IPS-20b (cell line): Measurements from ENCODE around the gene CLMN.

Experiments used
- H3K27ac ChIP-seq: one replicate; pipeline ENCODE4 v1.5.1; 2013; ENCODE audit warnings: low read length
- H3K27me3 ChIP-seq: 2 replicates; pipeline ENCODE4 v1.6.1; 2013; ENCODE audit warnings: mild to moderate bottlenecking, low read length, inconsistent platforms; ENCODE audit not compliant: insufficient read depth
- H3K36me3 ChIP-seq: 2 replicates; pipeline ENCODE4 v1.6.1; 2013; ENCODE audit warnings: low read depth, mild to moderate bottlenecking, inconsistent platforms, low read length, moderate library complexity; ENCODE audit not compliant: insufficient read depth
- H3K4me1 ChIP-seq: 2 replicates; pipeline ENCODE4 v1.6.1; 2013; ENCODE audit warnings: mild to moderate bottlenecking, control low read depth, inconsistent platforms, low read length, moderate library complexity; ENCODE audit not compliant: insufficient read depth
- H3K4me3 ChIP-seq: 2 replicates; pipeline ENCODE4 v1.5.1; 2013; ENCODE audit warnings: mild to moderate bottlenecking, low read length, inconsistent platforms
- H3K9ac ChIP-seq: 2 replicates; pipeline ENCODE4 v1.6.1; 2013; ENCODE audit warnings: low read depth, mild to moderate bottlenecking, inconsistent platforms, low read length, moderate library complexity
- H3K9me3 ChIP-seq: 2 replicates; pipeline ENCODE4 v1.6.1; 2013; ENCODE audit warnings: mild to moderate bottlenecking, low read depth, low read length, inconsistent platforms; ENCODE audit not compliant: insufficient read depth

The CLMN gene

DNA sequence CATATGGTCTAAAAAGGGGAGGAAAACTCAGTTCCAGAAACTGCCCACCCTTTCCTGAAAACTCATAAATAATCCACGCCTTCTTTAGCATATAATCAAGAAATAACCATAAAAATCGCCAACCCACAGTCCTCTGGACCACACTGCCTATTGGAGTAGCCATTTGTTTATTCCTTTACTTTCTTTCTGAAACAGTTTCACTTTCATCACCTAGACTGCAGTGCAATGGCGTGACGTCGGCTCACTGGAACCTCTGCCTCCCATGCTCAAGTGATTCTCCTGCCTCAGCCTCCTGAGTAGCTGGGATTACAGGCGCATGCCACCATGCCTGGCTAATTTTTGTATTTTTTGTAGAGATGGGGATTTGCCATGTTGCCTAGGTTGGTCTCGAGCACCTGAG, 44.2 kb downstream of the CLMN start:
- Histone ChIP-seq H3K27ac (no peak overlapping the region), H3K4me1 (peaks cover 3% of the 10 kb centered on the region; the same call in 1 of the 2 replicates), H3K9ac (no peak overlapping the region), H3K4me3 (no peak overlapping the region), H3K9me3 (peaks cover 3% of the 10 kb centered on the region), H3K27me3 (no peaks in the 10 kb centered on the region), H3K36me3 (no peaks in the 10 kb centered on the region)

DNA sequence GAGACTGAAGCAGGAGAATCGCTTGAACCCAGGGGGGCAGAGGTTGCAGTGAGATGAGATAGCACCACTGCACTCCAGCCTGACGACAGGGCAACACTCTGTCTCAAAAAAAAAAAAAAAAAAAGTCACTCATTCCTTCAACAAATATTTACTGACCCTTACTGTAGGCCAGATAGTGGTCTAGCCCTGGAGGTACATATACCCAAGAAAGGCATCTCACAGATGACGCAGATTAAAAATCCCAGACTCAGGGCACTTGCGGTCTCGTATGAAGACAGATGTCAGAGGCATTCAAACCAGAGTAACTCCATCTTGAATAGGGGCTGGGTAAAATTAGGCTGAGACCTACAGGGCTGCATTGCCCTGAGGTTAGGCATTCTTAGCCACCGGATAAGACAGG, 44.8 kb downstream of the CLMN start:
- Histone ChIP-seq H3K4me1 (peaks cover 3% of the 10 kb centered on the region; the same call in 1 of the 2 replicates), H3K9me3 (peaks cover 3% of the 10 kb centered on the region), H3K27ac (no peak overlapping the region)

DNA sequence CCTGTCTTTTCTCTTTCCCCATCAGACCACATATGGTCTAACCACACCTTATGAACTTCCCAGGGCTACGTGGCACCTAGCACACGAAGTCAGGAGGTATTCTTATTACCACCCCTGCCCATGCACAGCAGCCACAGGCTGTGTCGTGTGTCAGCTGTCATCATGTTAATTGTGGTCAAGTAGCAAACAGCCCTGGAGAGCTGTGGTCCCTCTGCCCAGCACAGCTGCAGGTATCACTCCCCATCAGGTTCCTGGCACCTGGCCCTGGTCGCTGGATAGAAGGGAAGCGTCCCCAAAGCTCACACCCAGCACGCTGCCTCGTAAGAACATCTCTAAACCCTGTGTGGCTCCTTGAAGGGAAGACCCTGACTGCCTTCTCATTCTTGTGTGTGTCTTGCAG, 45.4 kb downstream of the CLMN start:
- H3K4me3 ChIP-seq = no peak overlapping the region
- no peak overlapping the region for H3K9ac ChIP-seq
- H3K27ac ChIP-seq = no peak overlapping the region
- H3K36me3 ChIP-seq = no peaks in the 10 kb centered on the region
- peaks cover 3% of the 10 kb centered on the region for H3K9me3 ChIP-seq
- H3K27me3 ChIP-seq = no peaks in the 10 kb centered on the region
- H3K4me1 ChIP-seq = peaks cover 3% of the 10 kb centered on the region; the same call in 1 of the 2 replicates

More for the DNA sequence above, 44.8 kb downstream of the CLMN start:
- Histone ChIP-seq H3K27me3 (no peaks in the 10 kb centered on the region), H3K36me3 (no peaks in the 10 kb centered on the region), H3K9ac (no peak overlapping the region), H3K4me3 (no peak overlapping the region)

DNA sequence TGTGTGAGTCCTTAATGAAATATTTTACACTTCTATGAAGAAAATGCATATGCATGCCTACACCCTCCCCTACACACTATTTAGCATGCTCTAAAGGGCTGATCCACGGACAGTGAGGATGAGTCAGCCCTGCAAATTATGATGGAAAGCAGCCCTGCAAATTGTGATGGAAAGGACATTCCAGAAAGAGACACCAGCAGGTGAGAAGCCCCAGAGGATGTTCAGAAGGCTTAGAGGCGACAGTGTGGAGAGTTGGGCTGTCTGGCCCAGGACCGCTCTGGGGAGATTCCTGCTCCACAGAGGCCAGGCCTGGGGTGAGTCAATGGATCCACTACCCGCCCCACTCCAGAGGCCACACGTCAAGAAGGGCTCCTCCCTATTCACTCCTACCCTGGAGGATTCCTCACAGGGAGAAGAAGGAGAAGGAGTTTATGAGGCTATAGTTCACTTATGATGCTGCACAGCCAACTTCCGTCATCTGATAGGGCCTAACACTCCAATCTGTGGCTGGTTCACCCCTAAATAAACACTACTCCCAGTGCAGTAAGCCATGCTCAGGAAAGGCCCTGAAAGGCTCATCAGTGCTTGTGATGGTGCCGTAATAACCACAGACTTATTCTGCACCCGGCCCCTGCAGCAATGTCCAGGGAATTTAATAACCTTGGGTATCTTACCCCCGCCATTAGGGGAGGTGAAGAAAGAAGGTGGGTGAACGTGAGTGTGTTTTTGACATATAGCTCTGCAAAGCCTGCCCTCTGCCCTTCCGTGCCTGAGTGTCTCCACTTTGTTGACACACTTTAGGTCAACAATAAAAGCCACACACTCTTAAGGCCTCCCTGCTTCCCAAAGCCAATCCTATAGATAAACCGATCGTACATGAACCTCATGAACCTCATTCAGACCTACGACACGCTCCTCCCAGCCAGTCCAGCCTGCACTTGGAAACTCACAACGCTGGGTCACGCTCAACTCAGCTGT, 46.4 kb downstream of the CLMN start:
- Histone ChIP-seq H3K4me3 (no peak overlapping the region), H3K36me3 (no peaks in the 10 kb centered on the region), H3K9me3 (peaks cover under 1% of the 10 kb centered on the region; the same call in 1 of the 2 replicates), H3K27me3 (no peaks in the 10 kb centered on the region), H3K4me1 (peaks cover 3% of the 10 kb centered on the region; the same call in 1 of the 2 replicates), H3K9ac (no peak overlapping the region), H3K27ac (no peak overlapping the region)

DNA sequence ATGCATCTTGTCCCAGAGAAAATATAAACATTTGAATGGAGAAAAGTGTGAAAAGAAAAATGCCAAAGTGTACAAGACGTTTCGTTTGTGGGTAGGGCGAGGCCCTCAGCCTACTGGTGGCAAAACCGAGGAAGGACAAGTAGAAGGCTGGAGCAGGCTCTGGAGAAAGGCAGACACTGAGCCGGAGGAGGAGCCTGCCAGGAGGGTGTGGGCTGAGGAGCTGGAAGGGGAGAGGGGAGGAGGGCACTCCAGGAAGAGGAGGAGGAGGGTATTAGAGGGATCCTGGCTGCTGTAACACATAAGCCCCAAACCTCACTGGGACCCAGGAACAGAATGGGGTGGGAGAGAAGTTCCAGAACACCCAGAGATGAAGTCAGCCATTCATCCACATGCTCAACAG, 47.7 kb downstream of the CLMN start:
- Histone ChIP-seq H3K4me3 (no peak overlapping the region), H3K4me1 (peaks cover 3% of the 10 kb centered on the region; the same call in 1 of the 2 replicates), H3K9me3 (no peaks in the 10 kb centered on the region), H3K27me3 (no peaks in the 10 kb centered on the region), H3K36me3 (no peaks in the 10 kb centered on the region), H3K9ac (no peak overlapping the region), H3K27ac (no peak overlapping the region)

DNA sequence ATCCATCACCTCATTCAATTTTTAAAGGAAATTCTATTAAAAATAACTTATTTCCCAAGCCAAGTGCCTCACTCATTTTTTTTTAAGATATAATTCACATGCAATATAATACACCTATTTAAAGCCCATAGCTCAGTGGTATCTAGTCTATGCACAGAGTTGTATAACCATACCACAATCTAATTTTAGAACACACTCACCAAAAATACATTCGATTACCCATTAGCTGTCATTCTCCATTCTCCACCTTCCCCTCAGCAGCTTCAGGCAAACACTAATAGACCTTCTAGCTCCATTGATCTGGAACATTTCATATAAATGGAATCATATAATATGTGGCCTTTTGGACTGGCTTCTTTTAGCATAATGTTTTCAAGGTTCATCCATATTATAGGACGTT, 49.5 kb downstream of the CLMN start:
- no peaks in the 10 kb centered on the region for H3K27me3 ChIP-seq

DNA sequence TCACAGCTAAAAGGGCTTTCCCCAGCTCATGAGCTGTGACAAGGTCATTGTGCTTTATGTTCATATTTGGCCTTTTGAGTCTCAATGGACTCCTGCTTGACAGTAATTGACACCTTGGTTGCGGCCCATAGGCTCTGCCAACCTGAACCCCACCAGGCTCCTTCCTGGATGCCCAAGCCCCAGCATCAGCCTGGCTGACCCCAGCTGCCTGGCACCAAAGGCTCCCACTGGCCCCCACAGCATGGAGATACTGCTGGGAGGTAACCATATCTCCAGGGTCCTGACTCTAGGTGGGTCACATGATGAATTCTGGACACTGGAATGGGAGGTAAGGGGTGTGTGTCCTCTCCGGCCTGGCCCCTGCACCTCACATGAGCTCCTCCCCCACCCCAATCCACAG, 50.2 kb downstream of the CLMN start:
- H3K36me3 ChIP-seq = no peaks in the 10 kb centered on the region
- H3K27ac ChIP-seq = no peak overlapping the region
- no peak overlapping the region for H3K9ac ChIP-seq
- H3K27me3 ChIP-seq = no peaks in the 10 kb centered on the region
- no peak overlapping the region for H3K4me3 ChIP-seq
- H3K9me3 ChIP-seq = no peaks in the 10 kb centered on the region
- H3K4me1 ChIP-seq = peaks cover 3% of the 10 kb centered on the region; the same call in 1 of the 2 replicates

More for the DNA sequence above, 49.5 kb downstream of the CLMN start:
- Histone ChIP-seq H3K9me3 (no peaks in the 10 kb centered on the region), H3K4me3 (no peak overlapping the region), H3K4me1 (peaks cover 3% of the 10 kb centered on the region; the same call in 1 of the 2 replicates), H3K36me3 (no peaks in the 10 kb centered on the region), H3K27ac (no peak overlapping the region), H3K9ac (no peak overlapping the region)

DNA sequence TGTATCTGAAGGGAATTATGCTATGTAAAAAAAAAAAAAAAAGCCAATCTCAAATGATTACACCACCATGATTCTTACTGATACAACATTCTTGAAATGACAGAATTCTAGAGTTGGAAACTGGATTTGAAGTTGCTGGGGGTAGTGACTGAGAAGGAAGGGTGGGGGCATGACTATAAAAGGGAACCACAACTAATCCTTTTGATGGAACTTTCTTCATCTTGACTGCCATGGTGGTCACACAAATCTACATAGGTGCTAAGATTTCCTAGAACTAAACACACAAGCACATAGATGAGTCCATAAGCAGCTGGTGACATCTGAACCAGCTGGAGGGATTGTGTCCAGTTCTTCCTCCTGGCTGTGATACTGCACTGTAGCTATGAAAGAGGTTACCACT, 51.4 kb downstream of the CLMN start:
- no peak overlapping the region for H3K4me3 ChIP-seq
- H3K4me1 ChIP-seq = peaks cover 2% of the 10 kb centered on the region; the same call in 1 of the 2 replicates
- H3K9me3 ChIP-seq = no peaks in the 10 kb centered on the region
- H3K27ac ChIP-seq = no peak overlapping the region
- no peaks in the 10 kb centered on the region for H3K36me3 ChIP-seq
- no peak overlapping the region for H3K9ac ChIP-seq
- no peaks in the 10 kb centered on the region for H3K27me3 ChIP-seq

DNA sequence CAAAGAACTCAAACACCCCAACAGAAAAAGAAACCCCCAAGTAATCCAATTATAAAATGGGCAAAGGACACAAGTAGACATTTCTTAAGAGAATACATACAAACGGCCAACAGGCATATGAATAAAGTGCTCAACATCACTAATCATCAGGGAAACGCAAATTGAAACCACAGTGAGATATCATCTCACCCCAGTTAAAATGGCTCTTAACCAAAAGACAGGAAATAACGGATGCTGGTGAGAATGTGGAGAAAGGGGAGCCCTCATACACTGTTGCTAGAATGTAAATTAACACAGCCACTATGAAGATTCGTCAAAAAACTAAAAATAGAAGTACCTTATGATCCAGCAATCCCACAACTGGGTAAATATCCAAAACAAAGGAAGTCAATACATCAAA, 52.4 kb downstream of the CLMN start:
- H3K4me3 ChIP-seq = no peak overlapping the region
- no peaks in the 10 kb centered on the region; the same call in 1 of the 2 replicates for H3K4me1 ChIP-seq

DNA sequence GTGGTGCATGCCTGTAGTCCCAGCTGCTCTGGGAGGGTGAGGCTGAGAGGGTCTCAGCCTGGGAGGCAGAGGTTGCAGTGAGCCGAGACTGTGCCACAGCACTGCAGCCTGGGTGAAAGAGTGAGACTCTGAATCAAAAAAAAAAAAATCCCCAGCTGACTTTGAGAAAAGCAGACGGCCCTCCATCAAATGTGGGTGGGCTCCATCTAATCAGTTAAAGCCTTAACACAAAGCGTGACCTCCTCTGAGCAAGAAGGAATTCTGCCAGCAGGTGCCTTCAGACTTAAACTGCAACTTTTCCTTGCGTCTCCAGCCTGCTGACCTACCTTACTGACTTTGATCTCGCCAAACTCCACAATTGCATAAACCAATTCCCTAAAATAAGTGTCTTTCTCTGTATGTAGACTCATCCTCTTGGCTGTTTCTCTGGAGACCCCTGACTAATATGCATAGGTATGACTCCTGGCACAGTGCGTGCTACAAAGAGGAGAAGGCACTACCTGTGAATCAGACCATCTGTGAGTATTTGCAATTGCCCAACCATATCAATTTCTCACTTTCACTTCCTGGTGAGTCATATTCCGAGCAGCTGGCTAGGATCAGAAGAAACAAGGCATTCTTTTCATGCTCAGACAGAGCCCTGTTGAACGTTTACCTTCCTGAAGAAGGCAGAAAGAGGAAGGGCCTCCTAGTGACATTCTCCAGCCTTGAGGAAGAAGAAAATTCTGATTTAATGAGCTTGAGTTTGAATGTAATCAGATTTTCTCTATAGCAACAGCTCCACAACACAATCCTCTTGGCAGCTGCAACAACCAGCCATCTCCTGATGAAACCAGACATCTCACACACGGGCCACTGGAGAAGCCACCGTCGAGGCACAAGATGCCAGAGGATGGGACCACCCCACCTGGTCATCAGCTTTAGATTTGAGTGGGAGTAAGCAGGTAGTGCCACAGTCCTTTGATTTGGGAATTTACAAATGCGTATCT, 54.3 kb downstream of the CLMN start:
- Histone ChIP-seq H3K27me3 (no peaks in the 10 kb centered on the region), H3K4me1 (no peaks in the 10 kb centered on the region; the same call in 1 of the 2 replicates), H3K9ac (no peak overlapping the region), H3K27ac (no peak overlapping the region), H3K4me3 (no peak overlapping the region), H3K9me3 (no peaks in the 10 kb centered on the region), H3K36me3 (no peaks in the 10 kb centered on the region)

More for the DNA sequence above, 52.4 kb downstream of the CLMN start:
- Histone ChIP-seq H3K27me3 (no peaks in the 10 kb centered on the region), H3K9me3 (no peaks in the 10 kb centered on the region), H3K9ac (no peak overlapping the region), H3K27ac (no peak overlapping the region), H3K36me3 (no peaks in the 10 kb centered on the region)

DNA sequence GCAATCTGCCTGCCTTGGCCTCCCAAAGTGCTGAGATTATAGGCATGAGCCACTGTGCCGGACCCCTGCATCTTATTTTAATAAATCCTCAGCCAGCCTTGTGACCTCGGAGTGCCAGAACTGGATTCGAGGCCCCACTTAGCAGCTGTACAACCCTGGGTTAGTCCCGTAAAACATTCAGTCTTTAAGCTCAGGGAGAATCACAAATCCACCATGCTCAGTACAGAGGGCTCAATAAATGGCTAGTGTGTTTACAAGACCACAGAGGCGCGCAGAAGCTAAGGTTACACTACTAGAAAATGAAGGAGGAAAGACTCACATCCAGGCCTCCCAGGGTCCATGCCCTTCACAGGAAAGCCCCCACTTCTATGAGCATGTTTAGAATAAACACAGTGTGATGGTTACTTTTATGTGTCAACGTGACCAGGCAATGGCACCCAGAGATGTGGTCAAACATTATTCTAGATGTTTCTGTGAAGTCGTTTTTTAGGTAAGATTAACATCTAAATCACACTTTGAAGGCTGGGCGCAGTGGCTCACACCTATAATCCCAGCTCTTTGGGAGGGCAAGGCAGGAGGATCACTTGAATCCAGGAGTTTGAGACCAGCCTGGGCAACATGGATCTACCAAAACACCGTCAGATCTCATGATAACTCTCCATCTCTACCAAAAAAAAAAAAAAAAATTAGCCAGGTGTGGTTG, 55.3 kb downstream of the CLMN start:
- H3K27ac ChIP-seq = no peak overlapping the region

More for the DNA sequence above, 55.3 kb downstream of the CLMN start:
- Histone ChIP-seq H3K36me3 (no peaks in the 10 kb centered on the region), H3K27me3 (no peaks in the 10 kb centered on the region), H3K4me3 (no peak overlapping the region), H3K4me1 (peaks cover 4% of the 10 kb centered on the region), H3K9me3 (no peaks in the 10 kb centered on the region), H3K9ac (no peak overlapping the region)
